GM12878 (cell line): ENCODE measurements around the gene BORCS8.

Experiments
- CTCF ChIP-seq, 3 experiments: IDR thresholded peaks in 2 of 3; conservative IDR thresholded peaks in 1 of 3; 2 replicates each; pipeline ENCODE4 v1.5.1; 2011; ENCODE audit warnings: low read depth in 3 of 3, low read length in 3 of 3, mild to moderate bottlenecking in 3 of 3, control low read depth in 2 of 3, moderate library complexity in 2 of 3, inconsistent platforms in 1 of 3, mixed read lengths in 1 of 3; ENCODE audit not compliant: control insufficient read depth in 2 of 3, insufficient read depth in 1 of 3; ENCODE audit errors: extremely low read depth in 1 of 3
- EZH2 ChIP-seq: IDR thresholded peaks from 2 replicates; pipeline ENCODE4 v1.6.1; 2012; ENCODE audit warnings: low read depth, mild to moderate bottlenecking, control low read depth, inconsistent platforms, low read length, borderline replicate concordance; ENCODE audit not compliant: control insufficient read depth
- HCFC1 ChIP-seq: fragments of 150-350 bp; IDR thresholded peaks from 2 replicates; pipeline ENCODE4 v1.6.1; 2014; ENCODE audit warnings: low read length
- PAX8 ChIP-seq: fragments of 450-650 bp; IDR thresholded peaks from 2 replicates; pipeline ENCODE4 v1.6.1; 2017; ENCODE audit warnings: mild to moderate bottlenecking, moderate library complexity
- POLR2A ChIP-seq: IDR thresholded peaks from 2 replicates; pipeline ENCODE4 v1.6.1; 2011; ENCODE audit warnings: low read depth, mild to moderate bottlenecking, low read length
- SMAD1 ChIP-seq: fragments of 450-650 bp; IDR thresholded peaks from 2 replicates; pipeline ENCODE4 v1.6.1; 2018; ENCODE audit warnings: mild to moderate bottlenecking, low read depth; ENCODE audit not compliant: partially characterized antibody

- no peak for TF ChIP-seq CTCF (IDR thresholded peaks at IDR 0.05 in 2 of 3, conservative IDR thresholded peaks at IDR 0.05 in 1 of 3; ENCODE audit: control insufficient read depth in 2 of 3, extremely low read depth in 1 of 3, insufficient read depth in 1 of 3, low read depth in 3 of 3, low read length in 3 of 3)
- TF ChIP-seq SMAD1: no peak
- no peak; the same call in 1 of the 2 replicates for TF ChIP-seq POLR2A
- no peak for TF ChIP-seq EZH2
- TF ChIP-seq PAX8: no peak
- no peak for TF ChIP-seq HCFC1
Observed at GRCh38 chr19:19145281-19145680, 46.7 kb downstream of the BORCS8 start.
